Stimulated activated CD8-positive, alpha-beta memory T cell treated with anti-CD3 and anti-CD28 coated beads, Interleukin-4, amount 100 ng/mL, for 1 hour (primary cell): ENCODE data around the gene GRIK5.
"Not testable (repeated sequence)": the region's sequence is repeated elsewhere in the genome, so short reads cannot be mapped to it uniquely, and the experiment has no call there.

Experiments
- DNase-seq, 2 donors: peaks; one replicate each; pipeline ENCODE4 v3.0.0-alpha.2; 2020; ENCODE audit warnings: low read depth in 2 of 2, low spot score in 1 of 2

The GRIK5 gene

DNA sequence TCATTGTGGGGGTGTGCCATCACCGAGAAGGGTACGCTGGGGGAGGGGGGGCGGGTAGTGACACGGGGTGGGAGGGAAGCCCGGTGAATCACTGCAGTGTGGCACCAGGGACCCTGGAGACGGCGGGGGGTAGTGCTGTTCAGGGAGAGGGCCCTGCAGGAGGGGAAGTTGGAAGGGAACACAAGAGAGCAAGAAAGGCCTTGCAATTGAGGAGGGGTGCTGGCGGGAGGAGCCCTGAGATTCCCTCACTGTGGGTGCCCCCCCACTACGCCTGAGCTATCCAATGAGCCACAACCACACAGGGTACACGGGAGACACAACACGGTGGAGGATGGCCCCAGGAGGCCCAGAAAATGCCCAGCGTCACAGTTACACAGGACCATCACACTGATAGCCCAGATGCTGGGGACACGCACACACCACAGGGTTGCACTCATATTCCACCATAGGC is 75.5 kb downstream of the GRIK5 start:
- no peak for DNase-seq

DNA sequence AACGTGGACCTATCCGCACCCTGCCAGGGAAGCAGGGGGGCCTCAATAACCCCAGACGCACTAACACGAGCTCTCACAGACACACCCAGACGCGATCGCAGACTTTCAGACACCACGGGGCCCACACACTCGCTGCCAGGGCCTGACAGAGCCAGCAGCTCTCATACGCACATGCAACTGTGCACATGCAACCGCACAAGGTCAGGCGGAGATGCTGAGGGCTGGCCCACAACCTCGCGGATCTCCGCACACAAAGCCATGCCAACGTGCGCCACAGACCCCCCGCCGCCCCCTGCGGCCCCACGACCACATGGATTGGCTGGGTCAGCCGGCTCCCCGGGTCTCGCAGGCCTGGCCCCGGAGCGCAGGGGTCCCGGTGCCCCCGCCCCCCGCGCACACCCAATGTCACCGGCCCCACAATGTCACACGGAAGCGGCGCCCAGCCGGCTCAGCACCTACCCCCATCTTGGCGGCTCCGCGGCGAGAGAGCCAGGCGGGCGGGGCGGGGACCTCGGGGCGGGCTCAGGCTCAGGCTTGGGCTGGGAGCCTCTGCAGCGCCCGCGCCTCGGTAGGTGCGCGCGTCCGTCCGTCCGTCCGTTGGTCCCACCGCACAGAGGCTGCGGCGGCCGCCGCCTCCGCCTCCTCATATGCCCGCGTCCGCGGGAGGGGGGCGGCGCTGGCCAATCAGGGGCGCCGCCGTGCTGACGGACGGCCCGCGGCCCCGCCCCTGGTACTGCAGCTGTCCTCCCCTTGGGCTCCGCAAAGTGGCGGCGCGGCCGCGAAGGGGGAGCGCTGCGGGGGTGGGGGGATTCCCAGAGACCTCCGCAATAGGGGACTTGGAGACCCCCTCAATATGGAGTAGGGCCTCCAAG is 76.2 kb downstream of the GRIK5 start, which contains the start of gene ATP1A3:
TSS of gene ATP1A3 (minus strand) at position 619 of the 872 bp plus-strand sequence. CDS start at position 465, 154 bp downstream.
- peak; percentile 15 to 33 for DNase-seq

DNA sequence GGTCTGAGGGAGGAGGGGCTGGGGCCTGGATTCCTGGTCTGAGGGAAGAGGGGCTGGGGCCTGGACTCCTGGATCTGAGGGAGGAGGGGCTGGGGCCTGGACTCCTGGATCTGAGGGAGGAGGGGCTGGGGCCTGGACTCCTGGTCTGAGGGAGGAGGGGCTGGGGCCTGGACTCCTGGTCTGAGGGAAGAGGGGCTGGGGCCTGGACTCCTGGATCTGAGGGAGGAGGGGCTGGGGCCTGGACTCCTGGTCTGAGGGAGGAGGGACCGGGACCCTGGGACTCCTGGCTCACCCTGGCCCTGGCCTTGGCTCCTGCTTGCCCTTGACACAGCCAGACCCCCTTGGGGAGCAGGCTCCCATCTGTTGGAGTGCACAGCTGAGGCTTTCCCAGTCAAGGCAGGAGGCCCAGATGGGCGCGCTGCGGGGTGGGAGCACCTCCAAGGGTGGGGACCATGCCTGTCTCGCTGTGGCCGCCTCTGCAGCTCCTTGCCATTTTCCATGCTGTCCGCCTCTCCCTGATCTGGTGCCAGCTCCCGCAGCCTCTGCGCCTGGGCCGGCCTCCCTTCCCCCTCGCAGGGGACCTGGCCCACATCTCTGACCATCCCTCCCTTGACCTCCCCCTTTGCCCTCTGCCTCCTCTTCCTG is 78.0 kb downstream of the GRIK5 start:
- not testable (repeated sequence) for DNase-seq

DNA sequence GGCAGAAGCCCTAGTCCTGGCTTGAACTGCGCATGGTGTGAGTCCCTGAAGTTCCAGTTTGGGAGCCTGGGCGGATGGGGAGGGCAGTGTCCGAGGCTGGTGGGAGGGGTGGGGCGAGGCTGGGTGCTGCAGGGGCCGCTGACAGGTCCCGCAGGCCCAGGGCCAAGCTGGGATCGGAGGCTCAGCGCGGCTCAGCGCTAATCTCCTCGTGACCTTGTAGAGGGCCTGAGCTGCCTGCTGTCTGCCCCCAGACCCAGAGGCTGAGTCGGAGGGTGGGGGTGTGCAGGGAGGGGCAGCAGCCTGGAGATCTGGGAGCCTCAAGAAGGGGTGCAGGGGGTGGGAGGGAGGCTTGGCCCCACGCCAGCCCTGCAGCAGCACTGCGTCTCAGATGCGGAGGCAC is 79.0 kb downstream of the GRIK5 start:
- DNase-seq = no peak

DNA sequence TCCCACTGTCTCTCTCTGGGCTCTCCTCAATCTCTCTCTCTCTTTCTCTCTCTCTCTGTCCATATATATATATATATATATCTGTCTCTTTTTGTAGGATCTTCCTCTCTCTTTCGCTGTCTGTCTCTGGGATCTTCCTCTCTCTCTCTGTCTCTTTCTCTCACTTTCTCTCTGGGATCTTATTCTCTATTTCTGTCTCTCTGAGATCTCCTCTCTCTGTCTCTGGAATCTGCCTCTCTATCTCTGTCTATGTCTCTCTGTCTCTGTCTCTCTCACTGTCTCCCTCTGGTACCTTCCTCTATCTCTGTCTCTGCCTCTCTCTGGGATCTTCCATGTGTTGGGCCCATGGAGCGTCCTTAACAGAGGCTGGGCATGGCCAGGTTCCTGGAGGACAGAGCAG is 79.4 kb downstream of the GRIK5 start:
- no peak for DNase-seq

DNA sequence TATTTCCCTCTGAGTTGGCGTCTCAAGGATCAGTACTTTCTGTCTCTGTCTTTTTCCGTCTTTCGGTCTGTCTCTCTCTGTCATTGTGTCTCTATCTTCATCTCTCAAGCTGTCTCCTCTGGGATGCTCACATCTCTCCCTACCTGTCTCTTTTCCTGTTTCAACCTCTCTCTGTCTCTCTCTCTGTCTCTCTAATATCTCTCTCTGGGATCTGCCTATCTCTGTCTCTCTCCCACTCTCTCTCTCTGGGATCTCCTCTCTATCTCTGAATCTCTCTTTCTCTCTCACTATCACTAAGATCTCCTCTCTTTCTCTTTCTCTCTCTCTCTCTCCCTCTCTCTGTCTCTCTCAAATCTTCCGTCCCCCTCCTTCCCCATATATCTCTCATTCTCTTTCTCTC is 80.0 kb downstream of the GRIK5 start:
- DNase-seq = no peak

DNA sequence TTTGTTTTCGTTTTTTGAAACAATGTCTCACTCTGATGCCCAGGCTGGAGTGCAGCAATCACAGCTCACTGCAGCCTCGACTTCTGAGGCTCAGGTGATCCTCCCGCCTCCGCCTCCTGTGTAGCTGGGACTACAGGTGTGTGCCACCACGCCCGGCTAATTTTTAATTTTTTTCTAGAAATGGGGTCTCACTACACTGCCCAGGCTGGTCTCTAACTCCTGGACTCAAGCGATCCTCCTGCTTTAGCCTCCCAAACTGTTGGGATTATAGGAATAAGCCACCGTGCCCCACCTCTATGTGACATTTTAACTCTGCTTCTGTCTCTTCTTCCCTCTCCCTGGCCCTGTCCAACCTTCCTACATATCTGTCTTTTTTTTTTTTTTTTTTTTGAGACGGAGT is 81.1 kb downstream of the GRIK5 start:
- DNase-seq = no peak

DNA sequence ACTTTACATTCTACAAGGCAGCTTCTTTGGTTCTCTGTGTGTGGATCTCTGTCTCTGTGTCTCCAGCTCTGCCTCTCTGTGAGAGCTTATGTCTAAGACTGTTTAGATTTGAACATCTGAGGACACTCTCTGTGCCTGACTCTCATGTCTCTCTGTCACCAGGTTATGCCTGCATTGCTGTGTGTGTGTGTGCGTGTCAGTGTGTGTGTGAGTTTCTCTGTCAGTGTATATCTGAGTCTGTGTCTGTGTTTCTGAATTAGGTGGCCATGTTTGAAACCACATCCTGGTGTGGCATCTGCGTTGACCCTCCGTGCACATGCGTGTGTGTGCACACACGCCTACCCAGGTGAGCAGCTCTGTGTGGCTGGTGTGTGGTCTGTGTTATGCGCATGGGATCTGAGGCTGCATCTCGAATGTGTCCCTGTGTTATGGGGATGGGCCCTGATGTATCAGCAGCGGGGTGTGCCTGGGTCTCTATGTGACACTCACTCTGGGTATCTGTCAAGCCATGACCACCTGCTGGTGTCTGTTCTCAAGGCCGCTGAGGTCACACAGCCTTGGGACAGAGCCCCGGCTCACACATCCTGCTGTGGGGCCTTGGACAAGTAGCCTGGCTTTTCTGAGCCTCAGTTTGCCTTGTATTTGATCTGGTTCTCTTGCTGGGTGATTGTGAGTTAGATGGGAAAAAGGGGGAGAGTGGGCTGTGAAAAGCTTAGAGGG is 82.7 kb downstream of the GRIK5 start:
- DNase-seq = no peak

DNA sequence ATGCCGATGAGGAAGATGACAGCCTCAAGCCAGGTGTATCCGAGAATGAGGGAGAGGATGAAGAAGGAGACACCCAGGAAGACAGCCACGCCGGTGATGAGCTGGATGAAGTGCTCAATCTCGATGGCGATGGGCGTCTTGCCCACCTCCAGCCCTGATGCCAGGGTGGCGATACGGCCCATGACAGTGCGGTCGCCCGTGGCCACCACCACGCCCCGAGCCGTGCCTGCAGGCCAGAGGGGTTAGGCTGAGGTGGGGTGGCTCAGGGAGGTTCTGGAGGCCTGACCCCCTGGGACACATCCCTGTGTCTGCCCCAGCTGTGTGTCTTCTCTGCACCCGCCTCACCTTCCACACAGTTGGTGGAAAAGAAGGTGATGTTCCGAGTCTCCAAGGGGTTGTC is 85.0 kb downstream of the GRIK5 start:
- no peak for DNase-seq

DNA sequence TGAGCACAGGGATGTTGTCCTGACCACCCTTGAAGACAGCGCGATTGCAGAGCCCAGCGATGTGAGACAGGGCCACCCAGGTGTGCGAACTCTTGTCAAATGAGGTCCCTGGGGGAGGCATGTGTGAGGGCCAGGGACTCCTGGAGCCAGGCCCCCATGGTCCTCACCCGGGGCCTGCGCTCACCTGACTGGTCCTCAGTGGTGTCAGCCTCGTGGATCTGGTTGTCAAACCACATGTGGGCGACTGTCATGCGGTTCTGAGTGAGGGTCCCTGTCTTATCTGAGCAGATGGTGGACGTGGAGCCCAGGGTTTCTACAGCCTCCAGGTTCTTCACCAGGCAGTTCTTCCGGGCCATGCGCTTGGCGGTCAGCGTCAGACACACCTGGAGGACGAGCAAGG is 88.3 kb downstream of the GRIK5 start:
- DNase-seq = no peak

DNA sequence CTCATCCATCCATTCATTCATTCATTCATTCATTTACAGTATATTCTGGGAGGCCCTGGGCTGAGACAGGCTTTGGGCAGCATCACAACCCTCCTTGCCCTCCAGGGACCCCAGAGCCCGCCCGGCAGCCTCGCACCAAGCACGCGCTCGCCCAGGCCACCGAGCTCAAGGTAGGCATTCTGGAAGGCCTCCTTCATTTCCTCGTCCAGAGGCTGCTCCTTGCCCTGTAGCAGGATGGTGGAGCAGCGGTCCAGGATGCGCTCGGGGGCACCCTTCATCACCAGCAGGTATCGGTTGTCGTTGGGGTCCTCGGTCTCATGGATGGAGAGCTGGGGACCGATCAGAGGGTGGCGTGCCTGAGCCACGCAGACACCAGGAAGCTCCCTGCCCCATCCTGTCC is 91.5 kb downstream of the GRIK5 start:
- no peak for DNase-seq

DNA sequence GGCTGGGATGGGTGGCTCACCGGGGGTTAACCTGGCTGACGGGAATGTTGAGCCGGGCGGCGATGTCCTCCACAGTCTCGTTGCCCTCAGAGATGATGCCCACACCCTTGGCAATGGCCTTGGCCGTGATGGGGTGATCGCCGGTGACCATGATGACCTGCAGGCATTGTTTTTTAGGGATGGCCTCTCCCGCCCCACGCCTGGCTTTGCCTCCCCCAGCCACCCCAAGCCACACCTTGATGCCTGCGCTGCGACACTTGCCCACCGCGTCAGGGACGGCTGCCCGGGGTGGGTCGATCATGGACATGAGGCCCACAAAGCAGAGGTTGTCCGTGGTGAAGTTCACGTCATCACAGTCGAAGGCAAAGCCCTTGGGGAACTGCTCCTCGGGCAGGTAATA is 92.1 kb downstream of the GRIK5 start:
- DNase-seq = no peak

DNA sequence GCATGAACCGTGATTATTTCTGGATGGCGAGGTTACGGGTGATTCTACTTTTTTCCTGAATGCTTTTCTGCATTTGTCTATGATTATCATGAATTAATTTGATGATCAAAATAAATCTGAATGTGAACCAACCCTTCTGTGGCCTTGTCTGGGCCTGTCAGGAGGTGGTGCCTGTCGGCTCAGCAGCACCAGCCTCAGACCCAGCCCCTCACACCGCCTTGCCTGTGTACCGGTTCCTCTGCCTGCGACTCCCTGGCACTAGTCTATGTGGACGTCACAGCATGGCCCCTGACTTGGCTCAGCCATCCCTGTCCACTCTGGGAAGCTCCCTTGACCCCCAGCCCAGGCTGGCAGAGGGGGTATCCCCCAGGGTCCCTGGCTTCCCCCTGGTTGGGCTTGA is 95.4 kb downstream of the GRIK5 start:
- DNase-seq = no peak

DNA sequence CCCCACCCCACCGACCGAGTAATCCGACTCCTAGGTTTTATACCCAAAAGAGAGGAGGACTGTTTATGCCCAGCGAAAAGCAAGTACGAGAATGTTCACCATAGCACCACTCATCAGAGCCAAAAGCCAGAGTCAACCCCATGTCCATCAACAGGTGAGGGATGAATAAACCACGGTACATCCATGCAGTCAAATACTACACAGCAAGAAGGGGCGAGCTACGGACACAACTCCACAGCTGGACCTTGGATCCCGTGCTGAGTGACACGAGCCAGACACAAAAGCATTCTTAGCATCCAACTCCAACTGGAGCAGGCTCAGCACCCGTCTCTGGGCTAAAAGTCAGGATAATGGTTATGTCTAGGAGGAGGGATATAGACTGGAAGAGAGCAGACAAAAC is 98.6 kb downstream of the GRIK5 start:
- DNase-seq = no peak

DNA sequence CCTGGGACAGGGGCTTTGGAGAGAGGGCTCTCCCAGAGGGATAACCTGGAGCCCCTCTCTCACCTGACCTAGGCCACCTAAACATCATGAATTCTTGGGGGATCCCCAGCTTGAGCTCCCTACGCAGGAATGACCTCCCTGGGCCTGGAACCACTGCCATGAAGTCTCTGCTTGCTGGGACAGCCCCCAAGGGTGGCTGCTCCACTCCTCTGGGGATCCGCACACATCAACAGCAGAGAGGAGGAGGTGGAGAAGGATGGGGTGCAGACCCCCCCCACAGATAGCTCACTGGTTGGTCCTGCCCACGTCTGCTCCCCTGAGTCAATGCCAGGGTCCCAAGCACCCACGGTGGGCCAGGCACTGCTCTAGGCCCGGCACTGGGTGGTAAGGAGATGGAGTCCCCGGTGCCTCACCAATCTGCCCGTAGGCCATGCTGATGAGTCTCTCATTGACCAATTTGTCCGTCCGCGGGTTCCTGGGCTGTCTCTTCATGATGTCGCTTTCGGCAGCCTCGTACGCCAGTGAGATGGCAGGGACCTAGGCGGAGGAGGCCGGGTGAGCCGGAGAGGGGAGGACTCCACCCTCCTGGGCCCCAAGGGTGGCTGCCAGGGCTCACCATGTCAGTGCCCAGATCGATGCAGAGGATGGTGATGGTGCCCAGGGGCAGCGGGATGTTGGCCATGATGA is 100.1 kb downstream of the GRIK5 start:
- DNase-seq = no peak

DNA sequence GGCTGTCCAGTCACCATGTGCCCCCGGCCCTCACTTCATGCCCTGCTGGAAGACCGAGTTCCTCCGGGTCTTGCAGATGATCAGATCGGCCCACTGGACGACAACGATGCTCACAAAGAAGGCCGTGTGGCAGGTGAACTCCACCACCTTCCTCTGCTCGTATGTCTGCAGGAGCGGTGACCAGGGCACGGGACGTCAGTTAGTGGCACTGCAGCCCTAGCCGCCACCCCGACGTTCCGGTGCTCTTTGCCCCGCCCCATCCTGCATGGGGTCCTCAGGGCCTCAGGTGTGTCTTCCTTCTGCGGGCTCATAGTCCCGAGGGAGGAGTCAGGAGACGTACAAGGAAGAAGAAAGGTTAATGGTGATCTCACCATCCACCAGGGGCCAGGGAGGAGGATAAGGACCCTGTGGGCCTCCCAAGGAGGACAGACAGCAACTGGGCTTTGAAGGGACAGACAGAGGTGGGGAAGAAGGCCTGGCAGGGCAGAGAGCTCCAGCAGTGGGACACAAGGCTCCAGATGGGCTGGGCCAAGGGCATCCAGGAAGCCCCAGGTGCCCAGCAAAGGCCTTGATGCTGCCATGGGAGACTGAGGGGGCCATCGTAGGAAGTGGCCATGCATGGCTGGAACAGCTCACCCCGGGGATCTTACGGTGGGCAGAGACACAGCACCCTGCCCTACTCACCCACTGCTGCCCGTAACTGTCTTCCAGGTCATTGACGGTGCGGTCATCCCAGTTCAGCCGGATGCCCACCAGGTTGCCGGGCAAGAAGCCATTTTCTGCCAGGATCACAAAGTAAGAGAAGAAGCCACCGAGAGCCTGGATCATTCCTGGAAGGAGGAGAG is 101.0 kb downstream of the GRIK5 start:
- DNase-seq = no peak

DNA sequence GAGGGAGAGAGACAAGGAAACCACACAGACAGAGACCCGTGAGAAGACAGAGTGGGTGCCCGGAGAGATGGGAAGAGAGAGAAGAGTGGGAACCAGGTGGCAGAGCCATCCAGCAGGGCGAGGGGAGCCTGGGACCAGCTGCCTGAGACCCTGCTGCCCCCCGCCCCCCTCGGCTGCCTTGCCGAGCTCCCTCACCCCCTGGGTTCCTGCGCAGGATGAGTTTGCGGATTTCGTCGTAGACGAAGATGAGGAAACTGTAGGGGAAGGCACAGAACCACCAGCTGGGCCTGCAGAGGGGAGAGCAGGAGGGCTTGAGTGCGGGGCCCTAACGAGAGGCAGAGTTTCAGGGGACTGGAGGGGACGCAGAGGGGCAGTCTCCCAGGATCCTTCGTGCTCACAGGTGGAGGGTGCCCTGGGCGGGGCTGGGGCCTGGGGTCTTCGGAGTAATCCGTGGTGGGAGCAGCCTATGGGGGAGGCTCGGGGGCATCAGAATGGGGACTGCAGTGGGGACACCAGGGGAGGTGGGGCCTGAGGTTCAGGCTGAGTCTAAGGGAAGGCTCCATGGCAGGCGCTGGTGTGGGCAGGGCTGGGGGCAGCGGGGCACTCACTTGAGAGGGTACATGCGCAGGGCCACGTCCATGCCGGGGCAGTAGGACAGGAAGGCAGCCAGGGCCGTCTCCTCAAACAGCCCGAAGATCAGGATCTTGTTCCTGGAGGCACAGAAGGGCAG is 102.8 kb downstream of the GRIK5 start:
- no peak for DNase-seq

DNA sequence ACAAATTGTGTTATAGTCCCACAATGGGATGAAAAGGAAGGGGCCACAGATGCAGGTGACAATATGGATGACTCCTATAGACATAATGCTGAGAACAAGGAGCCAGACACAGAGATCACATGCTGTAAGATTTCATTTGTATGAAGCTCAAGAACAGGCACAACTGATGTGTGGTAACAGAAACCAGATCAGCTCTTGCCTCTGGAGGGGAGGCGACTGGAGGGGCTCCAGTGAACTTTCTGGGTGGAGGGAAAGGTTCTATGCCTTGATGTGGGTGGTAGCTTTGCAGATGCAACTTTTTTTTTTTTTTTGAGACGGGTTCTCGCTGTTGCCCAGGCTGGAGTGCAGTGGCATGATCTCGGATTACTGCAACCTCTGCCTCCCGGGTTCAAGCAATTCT is 104.9 kb downstream of the GRIK5 start:
- no peak for DNase-seq

DNA sequence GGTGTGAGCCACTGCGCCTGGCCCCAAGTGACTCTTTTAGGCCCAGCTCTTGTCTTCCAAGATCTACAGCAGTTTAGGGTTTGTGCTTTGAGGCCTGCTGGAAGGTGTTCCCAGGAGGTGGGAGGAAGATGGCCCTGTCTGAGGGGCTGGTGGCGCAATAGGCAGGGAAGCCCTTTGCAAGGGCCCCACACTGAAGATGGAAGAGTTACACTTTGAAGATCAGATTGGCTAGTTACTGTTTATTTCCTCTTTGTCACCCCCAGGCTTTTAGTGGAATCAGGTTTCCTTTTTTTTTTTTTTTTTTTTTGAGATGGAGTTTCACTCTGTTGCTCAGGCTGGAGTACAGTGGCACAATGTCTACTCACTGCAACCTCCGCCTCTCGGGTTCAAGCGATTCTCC is 109.0 kb downstream of the GRIK5 start:
- DNase-seq = no peak
